Fibroblast of mammary gland (primary cell): ENCODE results near the gene FBXO15.
A peak's percentile ranks its signal among the peaks of the same experiment; 100 is the strongest.

Source experiments
- DNase-seq: peaks from one replicate; pipeline ENCODE4 v3.0.0-alpha.2; 2010; ENCODE audit warnings: low read depth
- H3K4me3 ChIP-seq: 2 replicates; pipeline ENCODE4 v1.5.1; 2011; ENCODE audit warnings: low read depth, mild to moderate bottlenecking, low read length, moderate library complexity; ENCODE audit not compliant: control insufficient read depth
- TF ChIP-seq, protein P1 (sequence below): conservative IDR thresholded peaks from 2 replicates; pipeline ENCODE4 v1.5.1; 2011; ENCODE audit warnings: low read depth, low read length, inconsistent platforms; ENCODE audit not compliant: control insufficient read depth, insufficient read depth

Gene FBXO15

DNA sequence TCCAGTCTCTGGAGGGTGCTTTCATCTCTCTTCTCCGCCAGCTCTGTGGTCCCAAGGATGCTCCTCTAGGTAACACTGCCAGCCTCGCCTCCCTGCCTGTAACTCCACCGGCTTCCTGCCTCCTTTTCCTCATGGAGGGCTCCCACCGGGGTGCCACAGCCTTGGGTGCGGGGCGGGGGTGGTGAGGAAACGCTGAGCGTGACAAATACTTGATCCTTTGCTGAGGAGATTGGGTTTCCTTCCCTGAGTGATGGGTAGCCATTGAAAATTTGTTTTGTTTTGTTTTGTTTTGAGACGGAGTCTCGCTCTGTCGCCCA is 25.8 kb upstream of the FBXO15 start:
- no peak for DNase-seq
- TF ChIP-seq, protein P1, sequence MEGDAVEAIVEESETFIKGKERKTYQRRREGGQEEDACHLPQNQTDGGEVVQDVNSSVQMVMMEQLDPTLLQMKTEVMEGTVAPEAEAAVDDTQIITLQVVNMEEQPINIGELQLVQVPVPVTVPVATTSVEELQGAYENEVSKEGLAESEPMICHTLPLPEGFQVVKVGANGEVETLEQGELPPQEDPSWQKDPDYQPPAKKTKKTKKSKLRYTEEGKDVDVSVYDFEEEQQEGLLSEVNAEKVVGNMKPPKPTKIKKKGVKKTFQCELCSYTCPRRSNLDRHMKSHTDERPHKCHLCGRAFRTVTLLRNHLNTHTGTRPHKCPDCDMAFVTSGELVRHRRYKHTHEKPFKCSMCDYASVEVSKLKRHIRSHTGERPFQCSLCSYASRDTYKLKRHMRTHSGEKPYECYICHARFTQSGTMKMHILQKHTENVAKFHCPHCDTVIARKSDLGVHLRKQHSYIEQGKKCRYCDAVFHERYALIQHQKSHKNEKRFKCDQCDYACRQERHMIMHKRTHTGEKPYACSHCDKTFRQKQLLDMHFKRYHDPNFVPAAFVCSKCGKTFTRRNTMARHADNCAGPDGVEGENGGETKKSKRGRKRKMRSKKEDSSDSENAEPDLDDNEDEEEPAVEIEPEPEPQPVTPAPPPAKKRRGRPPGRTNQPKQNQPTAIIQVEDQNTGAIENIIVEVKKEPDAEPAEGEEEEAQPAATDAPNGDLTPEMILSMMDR = no peak
- no peak overlapping the region for H3K4me3 ChIP-seq

DNA sequence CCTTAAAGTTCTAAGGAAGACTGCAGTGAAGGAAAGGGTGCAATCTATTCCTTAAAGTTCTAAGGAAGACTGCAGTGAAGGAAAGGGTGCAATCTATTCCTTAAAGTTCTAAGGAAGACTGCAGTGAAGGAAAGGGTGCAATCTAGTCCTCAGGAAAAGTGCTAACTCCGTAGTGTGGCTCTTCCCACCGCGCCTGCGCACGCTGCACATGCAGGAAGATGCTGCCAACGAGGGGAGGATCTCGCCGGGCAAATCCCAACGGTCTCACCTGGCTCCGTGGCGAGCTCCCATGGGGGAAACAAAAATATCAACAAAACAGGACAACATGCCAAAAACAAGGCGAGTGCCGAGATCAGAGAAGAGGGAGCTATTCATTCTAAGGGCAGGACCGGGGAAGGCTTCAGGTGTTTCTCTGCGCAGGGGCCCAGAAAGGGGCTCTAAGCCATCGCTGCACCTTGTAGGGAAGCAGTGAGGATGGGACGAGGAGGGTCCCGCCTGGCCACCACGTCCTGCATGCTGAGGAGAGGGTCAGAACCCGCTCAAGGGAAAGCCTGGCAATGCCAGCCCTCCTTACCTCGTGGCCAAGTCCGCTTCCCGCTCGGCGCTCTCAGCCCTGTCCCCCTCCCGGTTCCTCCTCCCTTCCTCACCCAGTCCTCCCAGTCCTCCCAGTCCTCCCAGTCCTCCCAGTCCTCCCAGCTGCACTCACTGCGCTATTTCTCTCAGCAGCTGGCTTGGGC is 25.2 kb upstream of the FBXO15 start:
- DNase-seq = no peak
- TF ChIP-seq, protein P1 = no peak
- H3K4me3 ChIP-seq = no peak overlapping the region

DNA sequence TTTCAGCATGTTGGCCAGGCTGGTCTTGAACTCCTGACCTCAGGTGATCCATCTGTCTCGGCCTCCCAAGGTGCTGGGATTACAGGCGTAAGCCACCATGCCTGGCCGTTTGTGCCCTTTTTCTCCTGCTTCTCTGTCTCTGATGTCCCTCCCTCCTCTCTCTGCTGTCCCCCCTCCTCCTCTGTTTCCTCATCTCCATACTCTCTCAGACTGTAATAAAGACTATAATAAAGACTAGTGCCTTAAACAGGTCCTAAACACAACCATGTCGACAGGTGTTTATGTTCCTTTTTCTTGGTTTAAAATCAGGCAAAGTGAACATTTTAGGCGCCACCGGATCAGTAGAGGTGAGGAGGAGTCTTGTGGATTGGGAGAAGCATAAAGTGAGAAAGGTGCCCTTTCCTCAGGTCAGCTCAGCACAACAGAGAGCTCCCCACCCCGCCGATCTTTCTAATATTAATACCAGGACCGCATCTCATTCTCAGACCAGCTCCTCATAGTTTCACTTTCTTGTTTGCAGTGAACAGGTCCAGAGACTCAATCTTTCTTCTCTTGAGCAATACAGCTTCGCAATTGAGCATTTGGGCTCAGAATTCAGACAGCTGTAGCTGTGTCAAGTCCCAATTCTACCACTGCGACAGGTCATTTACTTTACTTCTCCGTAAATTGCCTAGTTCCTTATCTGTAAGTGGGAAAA is 24.4 kb upstream of the FBXO15 start:
- TF ChIP-seq, protein P1 = no peak
- peak overlapping the region; percentile 13 for H3K4me3 ChIP-seq
- no peak for DNase-seq

DNA sequence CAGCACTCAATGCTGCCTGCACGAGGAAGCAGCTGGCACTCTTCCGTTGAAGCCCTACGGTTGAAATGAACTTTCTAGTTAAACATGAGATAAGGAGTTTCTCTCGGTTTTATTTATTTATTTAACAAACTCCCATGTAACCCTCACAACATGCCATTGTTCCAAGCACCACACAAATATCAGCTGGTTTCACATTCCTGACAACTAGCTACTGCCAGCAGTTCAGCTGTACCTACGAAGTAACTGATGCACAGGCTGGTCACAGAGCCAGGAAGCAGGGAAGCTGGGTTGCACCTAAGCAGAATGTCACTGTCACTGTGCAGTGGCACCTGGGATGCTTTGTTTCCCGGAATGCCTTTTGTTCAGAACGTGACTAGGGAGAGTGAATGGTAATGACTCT is 18.8 kb upstream of the FBXO15 start:
- DNase-seq = no peak
- TF ChIP-seq, protein P1 = no peak
- H3K4me3 ChIP-seq = no peak overlapping the region

DNA sequence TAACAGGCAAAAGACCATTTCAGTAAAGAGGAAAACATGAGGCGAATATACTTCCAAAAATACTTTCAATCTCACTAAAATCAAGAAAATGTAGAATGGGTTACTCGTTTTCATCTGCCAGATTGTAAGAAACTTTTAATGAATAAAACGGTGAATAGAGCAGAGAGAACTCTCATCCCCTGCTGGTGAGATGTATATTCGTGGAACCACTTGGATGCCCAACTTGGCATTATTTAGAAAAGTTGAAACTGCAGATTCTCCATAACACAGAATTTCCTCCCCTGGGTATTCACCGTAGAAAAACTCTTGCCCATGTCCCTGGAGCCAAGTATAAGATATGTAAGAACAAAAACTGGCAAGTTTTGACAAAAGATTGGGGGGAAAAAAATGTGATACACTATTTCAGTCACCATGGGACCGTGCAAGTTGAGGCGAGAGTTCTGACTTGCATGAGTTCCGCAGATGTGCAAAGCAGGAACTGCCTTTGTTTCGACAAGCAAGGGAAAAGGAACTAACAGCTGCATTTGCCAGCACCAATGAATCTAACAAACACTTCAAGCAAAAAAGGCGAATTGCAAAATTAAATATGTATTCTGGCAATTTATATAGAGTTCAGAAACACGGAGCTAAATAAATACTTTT is 15.5 kb upstream of the FBXO15 start:
- DNase-seq = no peak
- TF ChIP-seq, protein P1 = peak; percentile 3
- H3K4me3 ChIP-seq = no peak overlapping the region

DNA sequence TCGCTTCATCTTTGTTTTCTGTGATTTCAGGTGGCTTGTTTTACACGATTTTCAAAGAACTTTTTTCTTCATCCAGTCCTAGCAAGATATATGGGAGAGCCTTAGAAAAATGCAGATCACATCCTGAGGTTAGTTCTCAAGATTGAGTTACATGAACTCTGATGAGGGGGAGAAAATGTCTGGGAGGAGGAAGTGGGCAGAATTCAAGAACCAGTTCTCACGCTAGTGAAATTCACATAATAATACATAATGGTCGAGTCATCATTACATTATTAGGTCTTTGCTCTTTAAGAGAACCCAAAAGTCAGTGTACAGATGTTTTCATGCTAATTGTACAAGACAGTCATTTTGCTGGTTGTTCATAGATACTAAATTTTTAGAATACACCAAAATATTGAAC is 7.6 kb upstream of the FBXO15 start:
- H3K4me3 ChIP-seq = no peak overlapping the region
- TF ChIP-seq, protein P1 = no peak
- peak; percentile 31 for DNase-seq
